ENCODE data around the gene PIGU. TPM values are rescaled to one million over a fixed set of nuclear protein-coding genes. Genes with fewer than 3 reads are reported as not detected.
"Not testable (repeated sequence)": the region's sequence is repeated elsewhere in the genome, so short reads cannot be mapped to it uniquely, and the experiment has no call there.

Gene PIGU
- total and polyA plus RNA-seq, 8 donors: 4.1 to 20.4 (median 7.9) TPM

- no peak overlapping the region for H3K27ac ChIP-seq
- no peaks in the 10 kb centered on the region for H3K27me3 ChIP-seq
- FAIRE-seq: no peak
- intact Hi-C loops (cut with DNase I): no loop called here
- TF ChIP-seq, protein P1, sequence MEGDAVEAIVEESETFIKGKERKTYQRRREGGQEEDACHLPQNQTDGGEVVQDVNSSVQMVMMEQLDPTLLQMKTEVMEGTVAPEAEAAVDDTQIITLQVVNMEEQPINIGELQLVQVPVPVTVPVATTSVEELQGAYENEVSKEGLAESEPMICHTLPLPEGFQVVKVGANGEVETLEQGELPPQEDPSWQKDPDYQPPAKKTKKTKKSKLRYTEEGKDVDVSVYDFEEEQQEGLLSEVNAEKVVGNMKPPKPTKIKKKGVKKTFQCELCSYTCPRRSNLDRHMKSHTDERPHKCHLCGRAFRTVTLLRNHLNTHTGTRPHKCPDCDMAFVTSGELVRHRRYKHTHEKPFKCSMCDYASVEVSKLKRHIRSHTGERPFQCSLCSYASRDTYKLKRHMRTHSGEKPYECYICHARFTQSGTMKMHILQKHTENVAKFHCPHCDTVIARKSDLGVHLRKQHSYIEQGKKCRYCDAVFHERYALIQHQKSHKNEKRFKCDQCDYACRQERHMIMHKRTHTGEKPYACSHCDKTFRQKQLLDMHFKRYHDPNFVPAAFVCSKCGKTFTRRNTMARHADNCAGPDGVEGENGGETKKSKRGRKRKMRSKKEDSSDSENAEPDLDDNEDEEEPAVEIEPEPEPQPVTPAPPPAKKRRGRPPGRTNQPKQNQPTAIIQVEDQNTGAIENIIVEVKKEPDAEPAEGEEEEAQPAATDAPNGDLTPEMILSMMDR (IDR thresholded peaks at IDR 0.05): no peak
- no peaks in the 10 kb centered on the region for H3K9me3 ChIP-seq
- H3K36me3 ChIP-seq: no peaks in the 10 kb centered on the region
- H3K4me3 ChIP-seq: no peak overlapping the region
- no peak for ATAC-seq
- 19 to 26% methylated on average over 3 of the region's 3 CpGs for WGBS, 2 donors
- peaks cover 0 to 7% (median 0%) of the 10 kb centered on the region in 3 donors for H3K4me1 ChIP-seq
- peak in 1 of 6 donors; percentile 28 for DNase-seq
These were observed 1.3 kb downstream of the PIGU start for GRCh38 chr20:34675561-34675960.

DNA sequence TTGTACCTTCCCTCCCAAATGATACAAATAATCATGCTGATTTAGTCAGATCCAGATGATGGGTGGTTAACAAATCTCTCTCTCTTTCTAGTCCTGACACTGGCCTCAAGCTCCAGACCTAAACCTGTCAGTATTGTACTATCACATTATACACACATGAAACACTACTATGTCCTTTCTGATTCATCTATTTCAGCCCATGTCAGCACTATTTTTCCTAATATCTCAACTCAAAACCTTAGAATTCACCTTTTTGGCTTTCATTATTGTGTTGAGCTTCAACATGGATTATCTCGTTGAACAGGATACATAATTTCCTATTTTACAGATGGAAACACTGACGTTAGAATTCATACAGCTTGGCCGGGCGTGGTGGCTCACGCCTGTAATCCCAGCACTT, 3.5 kb downstream of the PIGU start:
- FAIRE-seq: no peak
- Histone ChIP-seq H3K27ac (no peak overlapping the region), H3K36me3 (no peaks in the 10 kb centered on the region), H3K4me3 (no peak overlapping the region), H3K27me3 (no peaks in the 10 kb centered on the region), H3K9me3 (no peaks in the 10 kb centered on the region), H3K4me1 (peaks cover 0 to 7% (median 0%) of the 10 kb centered on the region in 3 donors)
- ATAC-seq: no peak
- WGBS, 2 donors: 94 to 95% methylated on average over 5 of the region's 5 CpGs
- intact Hi-C loops (cut with DNase I): no loop called here
- TF ChIP-seq, protein P1 (IDR thresholded peaks at IDR 0.05): no peak
- DNase-seq: no peak

DNA sequence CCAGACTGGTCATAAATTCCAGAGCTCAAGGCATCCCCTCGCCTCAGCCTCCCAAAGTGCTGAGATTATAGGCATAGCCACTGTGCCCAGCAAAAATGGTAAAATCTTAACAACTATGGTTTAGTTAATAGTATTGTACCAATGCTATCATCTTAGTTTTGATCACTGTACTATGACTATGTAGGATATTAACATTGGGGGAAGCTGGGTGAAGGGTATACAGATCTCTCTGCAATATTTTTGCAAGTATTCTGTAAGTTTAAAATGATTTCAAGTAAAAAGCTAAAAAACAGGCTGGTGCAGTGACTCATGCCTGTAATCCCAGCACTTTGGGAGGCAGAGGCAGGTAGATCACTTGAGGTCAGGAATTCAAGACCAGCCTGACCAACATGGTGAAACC, 7.8 kb downstream of the PIGU start:
- H3K4me3 ChIP-seq: no peak overlapping the region
- no peaks in the 10 kb centered on the region for H3K9me3 ChIP-seq
- 97 to 100% methylated on average over 1 of the region's 1 CpG for whole genome bisulfite sequencing, 2 donors
- no peaks in the 10 kb centered on the region for H3K4me1 ChIP-seq
- no peak for ATAC-seq
- intact Hi-C loops (cut with DNase I): no loop called here
- H3K36me3 ChIP-seq: no peaks in the 10 kb centered on the region
- no peak overlapping the region for H3K27ac ChIP-seq
- TF ChIP-seq, protein P1 (IDR thresholded peaks at IDR 0.05): no peak
- H3K27me3 ChIP-seq: no peaks in the 10 kb centered on the region
- no peak for FAIRE-seq
- DNase-seq: no peak

DNA sequence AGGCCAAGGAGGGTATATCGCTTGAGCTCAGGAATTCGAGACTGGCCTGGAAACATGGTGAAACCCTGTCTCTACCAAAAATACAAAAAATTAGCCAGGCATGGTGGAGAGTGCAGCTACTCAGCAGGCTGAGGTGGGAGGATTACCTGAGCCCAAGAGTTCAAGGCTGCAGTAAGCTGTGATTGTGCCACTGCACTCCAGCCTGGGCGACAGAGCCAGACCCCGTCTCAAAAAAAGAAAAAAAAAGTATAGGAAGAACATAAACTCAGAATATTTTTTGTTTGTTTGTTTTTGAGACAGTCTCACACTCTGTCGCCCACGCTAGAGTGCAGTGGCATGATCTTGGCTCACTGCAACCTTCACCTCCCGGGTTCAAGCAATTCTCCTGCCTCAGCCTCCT, 12.1 kb downstream of the PIGU start:
- H3K4me3 ChIP-seq; ATAC-seq; H3K36me3 ChIP-seq; H3K27ac ChIP-seq; H3K9me3 ChIP-seq; FAIRE-seq; DNase-seq; H3K27me3 ChIP-seq; H3K4me1 ChIP-seq; intact Hi-C loops (cut with DNase I): not testable (repeated sequence)
- WGBS, 2 donors: 97 to 99% methylated on average over 7 of the region's 7 CpGs

- ATAC-seq: no peak
- no peak overlapping the region for H3K27ac ChIP-seq
- WGBS, 2 donors: 92 to 94% methylated on average over 5 of the region's 5 CpGs
- H3K4me3 ChIP-seq: no peak overlapping the region
- H3K9me3 ChIP-seq: no peaks in the 10 kb centered on the region
- FAIRE-seq: no peak
- H3K36me3 ChIP-seq: no peaks in the 10 kb centered on the region
- intact Hi-C loops (cut with DNase I): no loop called here
- H3K4me1 ChIP-seq: no peaks in the 10 kb centered on the region
- H3K27me3 ChIP-seq: no peaks in the 10 kb centered on the region
- DNase-seq: no peak
- TF ChIP-seq, protein P1 (IDR thresholded peaks at IDR 0.05): no peak
These were observed 13.5 kb downstream of the PIGU start for GRCh38 chr20:34663213-34663943.

GRCh38 chr20:34661811-34662210, 15.1 kb downstream of the PIGU start:
- H3K4me3 ChIP-seq; intact Hi-C loops (cut with DNase I); H3K27me3 ChIP-seq; H3K27ac ChIP-seq; H3K9me3 ChIP-seq; DNase-seq; ATAC-seq; H3K4me1 ChIP-seq; H3K36me3 ChIP-seq; FAIRE-seq: not testable (repeated sequence)
- 82 to 85% methylated on average over 5 of the region's 5 CpGs for WGBS, 2 donors

- H3K36me3 ChIP-seq; H3K27ac ChIP-seq; intact Hi-C loops (cut with DNase I); ATAC-seq; H3K4me3 ChIP-seq; FAIRE-seq; H3K4me1 ChIP-seq; H3K27me3 ChIP-seq; H3K9me3 ChIP-seq: not testable (repeated sequence)
- peak in 1 of 6 donors; percentile 60 for DNase-seq
- 94 to 100% methylated on average over 8 to 31 of the region's 31 CpGs for WGBS, 2 donors
These were observed 18.2 kb downstream of the PIGU start for GRCh38 chr20:34658654-34659053.

All from pancreas (tissue), 10 donors.